ENCODE results near the gene OPCML. TPM values are rescaled to one million over a fixed set of nuclear protein-coding genes. Genes with fewer than 3 reads are reported as not detected.

The OPCML gene
- total and polyA plus RNA-seq, 7 donors = 0.01 to 0.80 (median 0.07) TPM; not detected in 4

DNA sequence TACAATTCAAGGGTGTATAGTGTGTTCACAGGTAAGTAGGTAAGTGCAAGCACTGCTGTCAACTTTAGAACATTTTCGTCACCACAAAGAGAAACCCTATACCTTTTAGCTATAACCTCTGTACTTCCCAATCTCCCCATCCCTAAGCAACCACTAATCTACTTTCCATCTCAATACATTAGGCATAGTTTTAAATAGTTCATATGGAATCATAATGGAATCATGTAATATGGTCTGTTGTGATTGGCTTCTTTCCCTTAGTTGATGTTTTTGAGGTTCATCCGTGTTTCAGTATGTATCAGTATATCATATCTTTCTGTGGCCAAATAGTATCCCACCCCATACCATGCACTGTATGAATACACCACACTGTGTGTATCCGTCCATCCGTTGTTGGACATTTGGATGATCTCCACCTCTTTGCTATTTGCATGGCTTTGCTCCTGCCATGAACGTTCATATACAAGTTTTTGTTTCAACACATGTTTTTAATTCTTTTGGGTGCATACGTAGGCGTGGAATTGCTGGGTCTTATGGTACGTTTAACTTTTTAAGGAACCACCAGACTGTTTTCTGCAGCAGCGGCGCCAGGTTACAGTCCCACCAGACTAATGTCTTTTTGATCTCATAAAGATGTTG is 27.7 kb upstream of the OPCML start:
- 57 to 67% (median 60%) methylated on average over 10 of the region's 10 CpGs for WGBS, 3 donors
- TF ChIP-seq, protein P1, sequence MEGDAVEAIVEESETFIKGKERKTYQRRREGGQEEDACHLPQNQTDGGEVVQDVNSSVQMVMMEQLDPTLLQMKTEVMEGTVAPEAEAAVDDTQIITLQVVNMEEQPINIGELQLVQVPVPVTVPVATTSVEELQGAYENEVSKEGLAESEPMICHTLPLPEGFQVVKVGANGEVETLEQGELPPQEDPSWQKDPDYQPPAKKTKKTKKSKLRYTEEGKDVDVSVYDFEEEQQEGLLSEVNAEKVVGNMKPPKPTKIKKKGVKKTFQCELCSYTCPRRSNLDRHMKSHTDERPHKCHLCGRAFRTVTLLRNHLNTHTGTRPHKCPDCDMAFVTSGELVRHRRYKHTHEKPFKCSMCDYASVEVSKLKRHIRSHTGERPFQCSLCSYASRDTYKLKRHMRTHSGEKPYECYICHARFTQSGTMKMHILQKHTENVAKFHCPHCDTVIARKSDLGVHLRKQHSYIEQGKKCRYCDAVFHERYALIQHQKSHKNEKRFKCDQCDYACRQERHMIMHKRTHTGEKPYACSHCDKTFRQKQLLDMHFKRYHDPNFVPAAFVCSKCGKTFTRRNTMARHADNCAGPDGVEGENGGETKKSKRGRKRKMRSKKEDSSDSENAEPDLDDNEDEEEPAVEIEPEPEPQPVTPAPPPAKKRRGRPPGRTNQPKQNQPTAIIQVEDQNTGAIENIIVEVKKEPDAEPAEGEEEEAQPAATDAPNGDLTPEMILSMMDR (IDR thresholded peaks at IDR 0.05) = no peak
- no peak for ATAC-seq

GRCh38 chr11:133559382-133559781 is 27.1 kb upstream of the OPCML start:
- H3K36me3 ChIP-seq (ENCODE audit: insufficient read depth in 1 of 2, low read depth in 1 of 2) = no peaks in the 10 kb centered on the region
- 73 to 78% (median 76%) methylated on average over 6 of the region's 6 CpGs for WGBS, 3 donors
- no peaks in the 10 kb centered on the region for H3K4me1 ChIP-seq
- TF ChIP-seq, protein P1 (IDR thresholded peaks at IDR 0.05) = no peak
- H3K27me3 ChIP-seq (ENCODE audit: insufficient read depth in 3 of 3, low read length in 2 of 3) = peaks cover 0 to 18% (median 0%) of the 10 kb centered on the region in 3 donors
- H3K9me3 ChIP-seq = no peaks in the 10 kb centered on the region
- ATAC-seq (no peak), DNase-seq (no peak)
- no peak overlapping the region for H3K27ac ChIP-seq
- no peak overlapping the region for H3K4me3 ChIP-seq
- intact Hi-C loops (cut with DNase I) = no loop called here

More for the DNA sequence above, 27.7 kb upstream of the OPCML start:
- H3K4me1 ChIP-seq = no peaks in the 10 kb centered on the region
- H3K9me3 ChIP-seq = no peaks in the 10 kb centered on the region
- intact Hi-C loops (cut with DNase I) = no loop called here
- H3K36me3 ChIP-seq (ENCODE audit: insufficient read depth in 1 of 2, low read depth in 1 of 2) = no peaks in the 10 kb centered on the region
- H3K27me3 ChIP-seq (ENCODE audit: insufficient read depth in 3 of 3, low read length in 2 of 3) = peaks cover 0 to 18% (median 0%) of the 10 kb centered on the region in 3 donors
- no peak for DNase-seq
- no peak overlapping the region for H3K27ac ChIP-seq
- H3K4me3 ChIP-seq = no peak overlapping the region

- Histone ChIP-seq H3K4me1 (no peaks in the 10 kb centered on the region), H3K27me3 (ENCODE audit: insufficient read depth in 3 of 3, low read length in 2 of 3) (peaks cover 0 to 9% (median 0%) of the 10 kb centered on the region in 3 donors), H3K4me3 (no peak overlapping the region), H3K27ac (no peak overlapping the region), H3K9me3 (no peaks in the 10 kb centered on the region), H3K36me3 (ENCODE audit: insufficient read depth in 1 of 2, low read depth in 1 of 2) (no peaks in the 10 kb centered on the region)
- ATAC-seq (no peak), DNase-seq (no peak)
- 46 to 49% (median 48%) methylated on average over 6 of the region's 6 CpGs for WGBS, 3 donors
- intact Hi-C loops (cut with DNase I) = no loop called here
- TF ChIP-seq, protein P1 (IDR thresholded peaks at IDR 0.05) = no peak
These were observed 22.7 kb upstream of the OPCML start for GRCh38 chr11:133555034-133555433.

DNA sequence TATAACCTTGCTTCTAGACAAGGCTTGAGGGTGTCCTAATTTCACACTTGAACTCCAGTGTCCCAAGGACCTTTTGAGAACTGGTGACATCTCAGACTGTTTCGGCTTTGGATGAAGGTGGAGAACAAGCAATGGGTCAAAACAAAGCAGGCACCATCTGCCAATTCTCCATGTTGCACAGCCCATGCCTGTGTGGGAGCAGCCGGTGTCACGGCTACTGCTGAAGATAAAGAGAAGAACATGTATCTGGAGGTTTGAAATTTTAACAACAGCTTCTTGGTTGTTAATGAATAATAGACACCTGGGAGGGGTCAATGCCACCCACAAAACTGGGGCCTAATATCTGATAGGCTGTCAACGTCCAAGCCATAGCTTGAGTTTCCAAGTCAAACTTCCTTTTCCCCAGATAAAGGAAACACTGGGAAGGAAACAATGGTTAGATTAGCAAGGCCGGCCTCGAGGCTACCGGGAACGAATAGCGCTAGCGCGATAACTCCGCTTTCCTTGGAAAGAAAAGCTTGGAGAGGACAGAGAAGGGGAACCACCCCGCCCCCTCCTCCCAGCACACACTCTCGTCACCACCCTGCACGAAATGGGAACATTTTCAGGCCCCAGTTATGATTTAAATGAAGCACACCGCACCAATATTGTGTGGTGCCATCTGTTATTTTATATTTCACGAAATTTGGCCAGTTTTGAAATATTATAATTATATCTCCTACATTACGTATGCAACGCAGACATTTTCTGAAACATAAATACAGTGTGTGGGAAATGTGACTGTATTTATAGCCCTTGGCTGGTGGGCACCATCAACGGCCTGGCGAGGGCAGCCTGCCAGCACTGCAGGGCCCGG is 21.8 kb upstream of the OPCML start:
- intact Hi-C loops (cut with DNase I) = no loop called here
- 72 to 81% (median 80%) methylated on average over 22 of the region's 22 CpGs for WGBS, 3 donors
- DNase-seq = no peak
- Histone ChIP-seq H3K9me3 (no peaks in the 10 kb centered on the region), H3K36me3 (ENCODE audit: insufficient read depth in 1 of 2, low read depth in 1 of 2) (no peaks in the 10 kb centered on the region), H3K4me1 (no peaks in the 10 kb centered on the region), H3K27me3 (ENCODE audit: insufficient read depth in 3 of 3, low read length in 2 of 3) (peaks cover 0 to 3% (median 0%) of the 10 kb centered on the region in 3 donors), H3K4me3 (no peak overlapping the region), H3K27ac (no peak overlapping the region)
- no peak for ATAC-seq
- TF ChIP-seq, protein P1 (IDR thresholded peaks at IDR 0.05) = no peak

Measured in psoas muscle (tissue), 8 donors.